Vagina (tissue), 2 donors: Measurements from ENCODE around the gene SPATS2.

ENCODE experiments used
- POLR2AphosphoS5 ChIP-seq, 2 donors: sonication (generic); formaldehyde crosslinking; IDR thresholded peaks; one replicate each; pipeline ENCODE4 v1.9.0; 2017; ENCODE audit warnings: antibody characterized with exemption in 2 of 2, mild to moderate bottlenecking in 2 of 2, low read depth in 1 of 2; ENCODE audit not compliant: insufficient read depth in 1 of 2
- TF ChIP-seq, protein P1 (sequence below), 3 experiments: fragments of 450-650 bp in 2 of 3; fragments of 200-600 bp in 1 of 3; sonication (generic) in 1 of 3; IDR thresholded peaks; one replicate each; pipeline ENCODE4 v1.5.1; 2017 to 2019; ENCODE audit warnings: antibody characterized with exemption in 3 of 3, mild to moderate bottlenecking in 2 of 3, moderate library complexity in 2 of 3

DNA sequence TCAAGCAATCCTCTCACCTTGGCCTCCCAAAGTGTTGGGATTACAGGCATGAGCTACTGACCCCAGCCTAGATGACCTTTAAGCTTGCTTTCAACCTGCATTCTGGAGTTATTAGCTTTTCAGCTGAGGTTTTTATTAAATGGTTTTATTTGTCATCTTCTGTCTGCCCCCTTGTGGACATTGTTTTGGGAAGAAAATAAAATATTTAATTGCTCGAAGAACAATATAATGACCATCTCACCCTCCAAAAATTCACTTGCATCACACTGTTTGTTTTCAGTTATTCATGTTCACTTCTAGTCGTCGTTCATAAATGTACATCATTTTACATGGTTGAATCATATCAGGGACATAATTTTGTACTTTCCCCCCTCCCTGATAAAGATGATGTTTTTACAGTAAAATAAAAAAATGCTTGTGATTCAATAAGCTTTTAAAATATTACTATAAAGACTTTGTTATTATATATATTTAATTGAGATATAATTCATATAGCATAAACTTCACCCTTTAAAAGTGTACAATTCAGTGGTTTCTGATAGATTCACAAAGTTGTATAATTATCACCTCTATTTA is 10.1 kb upstream of the SPATS2 start:
- TF ChIP-seq, protein P1, sequence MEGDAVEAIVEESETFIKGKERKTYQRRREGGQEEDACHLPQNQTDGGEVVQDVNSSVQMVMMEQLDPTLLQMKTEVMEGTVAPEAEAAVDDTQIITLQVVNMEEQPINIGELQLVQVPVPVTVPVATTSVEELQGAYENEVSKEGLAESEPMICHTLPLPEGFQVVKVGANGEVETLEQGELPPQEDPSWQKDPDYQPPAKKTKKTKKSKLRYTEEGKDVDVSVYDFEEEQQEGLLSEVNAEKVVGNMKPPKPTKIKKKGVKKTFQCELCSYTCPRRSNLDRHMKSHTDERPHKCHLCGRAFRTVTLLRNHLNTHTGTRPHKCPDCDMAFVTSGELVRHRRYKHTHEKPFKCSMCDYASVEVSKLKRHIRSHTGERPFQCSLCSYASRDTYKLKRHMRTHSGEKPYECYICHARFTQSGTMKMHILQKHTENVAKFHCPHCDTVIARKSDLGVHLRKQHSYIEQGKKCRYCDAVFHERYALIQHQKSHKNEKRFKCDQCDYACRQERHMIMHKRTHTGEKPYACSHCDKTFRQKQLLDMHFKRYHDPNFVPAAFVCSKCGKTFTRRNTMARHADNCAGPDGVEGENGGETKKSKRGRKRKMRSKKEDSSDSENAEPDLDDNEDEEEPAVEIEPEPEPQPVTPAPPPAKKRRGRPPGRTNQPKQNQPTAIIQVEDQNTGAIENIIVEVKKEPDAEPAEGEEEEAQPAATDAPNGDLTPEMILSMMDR (IDR thresholded peaks at IDR 0.05): peak in 2 of 3 experiments; percentile 9 to 13
- no peak for TF ChIP-seq POLR2AphosphoS5 (IDR thresholded peaks at IDR 0.05; ENCODE audit: insufficient read depth in 1 of 2, low read depth in 1 of 2)
